Stimulated activated effector memory CD8-positive, alpha-beta T cell treated with anti-CD3 and anti-CD28 coated beads, Interleukin-12 subunit alpha, Interleukin-12 subunit beta, amount 100 ng/mL, for 72 hours (primary cell): ENCODE data around the gene MYO5B.

ENCODE experiments used
- ATAC-seq: fragments of 150-1000 bp; cut with Tn5 transposase; 2 replicates; pipeline ENCODE4 v1.10.0; 2021
- DNase-seq, 2 donors: peaks; one replicate each; pipeline ENCODE4 v3.0.0; 2021 to 2022; ENCODE audit warnings: low spot score in 2 of 2
- H3K27ac Mint-ChIP-seq: one replicate; pipeline ENCODE4 v1.8.0; 2022; ENCODE audit warnings: mild to moderate bottlenecking, mixed read lengths
- H3K36me3 Mint-ChIP-seq: one replicate; pipeline ENCODE4 v1.8.0; 2022; ENCODE audit warnings: mild to moderate bottlenecking, mixed read lengths
- H3K4me1 Mint-ChIP-seq: one replicate; pipeline ENCODE4 v1.8.0; 2022; ENCODE audit warnings: mixed read lengths
- H3K4me3 Mint-ChIP-seq: one replicate; pipeline ENCODE4 v1.8.0; 2022; ENCODE audit warnings: mild to moderate bottlenecking, mixed read lengths
- H3K9me3 Mint-ChIP-seq: one replicate; pipeline ENCODE4 v1.8.0; 2022; ENCODE audit warnings: mixed read lengths

MYO5B gene

DNA sequence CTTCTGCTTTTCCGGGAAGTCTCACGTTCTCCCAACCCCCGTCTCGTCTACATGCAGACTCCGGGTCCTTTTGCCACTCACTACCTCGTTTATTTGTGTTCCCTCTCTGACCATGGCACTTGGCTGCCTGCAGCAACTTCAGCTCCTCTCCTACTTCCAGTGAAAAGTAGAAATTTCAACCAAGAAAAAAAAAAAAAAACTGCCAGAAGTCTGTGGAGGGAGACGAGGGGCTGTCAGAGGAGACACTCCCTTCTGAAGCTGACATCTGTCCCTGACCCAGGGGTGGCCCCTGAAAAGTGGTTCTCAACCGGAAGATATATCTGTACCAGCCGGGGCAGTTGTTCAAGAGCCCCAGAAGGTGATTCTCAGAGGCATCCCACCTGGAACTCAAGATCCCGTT lies 742 bp upstream of the MYO5B start:
- Mint-ChIP-seq H3K9me3 (no peaks in the 10 kb centered on the region), H3K36me3 (no peaks in the 10 kb centered on the region), H3K4me1 (peaks cover 11% of the 10 kb centered on the region), H3K4me3 (peak overlapping the region; percentile 49), H3K27ac (no peak overlapping the region)
- DNase-seq (no peak), ATAC-seq (no peak)

DNA sequence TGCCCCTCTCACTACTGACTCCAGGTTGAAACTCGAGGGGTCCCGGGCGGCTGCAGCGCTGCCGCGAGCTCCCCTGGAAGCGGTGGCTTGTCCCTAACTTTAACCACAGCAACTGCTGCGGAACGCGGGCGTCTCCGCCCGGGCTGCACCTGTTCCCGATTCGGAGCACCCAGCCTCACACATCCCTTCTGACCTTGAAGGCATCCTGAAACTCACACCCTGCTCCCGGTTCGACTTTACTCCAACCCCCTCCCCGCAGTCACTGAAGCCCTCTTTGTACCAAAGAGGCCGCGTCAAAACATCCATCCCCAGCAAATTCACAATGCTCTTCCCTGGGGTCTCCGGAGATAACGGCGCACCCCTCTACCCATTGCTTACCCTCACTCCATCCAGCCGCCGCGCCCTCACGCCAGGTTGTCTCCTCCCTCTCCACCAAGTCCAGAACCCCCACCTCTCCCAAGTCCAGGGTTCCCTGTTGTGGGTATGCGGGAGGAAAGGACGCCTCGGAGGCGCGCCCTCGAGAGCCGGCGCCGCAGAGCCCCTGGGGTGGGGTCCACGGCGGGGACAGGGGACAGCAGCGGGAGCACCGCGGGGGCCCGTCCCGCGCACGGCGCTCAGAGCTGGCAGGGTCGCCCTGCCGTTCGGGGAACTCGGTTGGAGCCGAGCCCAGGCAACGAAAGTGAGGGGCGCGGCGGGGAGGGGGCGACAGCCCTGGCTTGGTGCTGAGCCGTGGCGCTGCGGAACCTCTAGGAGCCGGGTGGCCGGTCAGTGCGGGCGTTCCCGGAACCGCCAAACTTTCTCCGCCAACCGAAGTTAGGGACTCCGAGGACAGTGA lies 934 bp downstream of the MYO5B start:
- H3K36me3 Mint-ChIP-seq = no peaks in the 10 kb centered on the region
- no peak for DNase-seq
- no peak for ATAC-seq
- H3K4me3 Mint-ChIP-seq = peak overlapping the region; percentile 18
- no peak overlapping the region for H3K27ac Mint-ChIP-seq
- peaks cover 17% of the 10 kb centered on the region for H3K4me1 Mint-ChIP-seq
- H3K9me3 Mint-ChIP-seq = no peaks in the 10 kb centered on the region

DNA sequence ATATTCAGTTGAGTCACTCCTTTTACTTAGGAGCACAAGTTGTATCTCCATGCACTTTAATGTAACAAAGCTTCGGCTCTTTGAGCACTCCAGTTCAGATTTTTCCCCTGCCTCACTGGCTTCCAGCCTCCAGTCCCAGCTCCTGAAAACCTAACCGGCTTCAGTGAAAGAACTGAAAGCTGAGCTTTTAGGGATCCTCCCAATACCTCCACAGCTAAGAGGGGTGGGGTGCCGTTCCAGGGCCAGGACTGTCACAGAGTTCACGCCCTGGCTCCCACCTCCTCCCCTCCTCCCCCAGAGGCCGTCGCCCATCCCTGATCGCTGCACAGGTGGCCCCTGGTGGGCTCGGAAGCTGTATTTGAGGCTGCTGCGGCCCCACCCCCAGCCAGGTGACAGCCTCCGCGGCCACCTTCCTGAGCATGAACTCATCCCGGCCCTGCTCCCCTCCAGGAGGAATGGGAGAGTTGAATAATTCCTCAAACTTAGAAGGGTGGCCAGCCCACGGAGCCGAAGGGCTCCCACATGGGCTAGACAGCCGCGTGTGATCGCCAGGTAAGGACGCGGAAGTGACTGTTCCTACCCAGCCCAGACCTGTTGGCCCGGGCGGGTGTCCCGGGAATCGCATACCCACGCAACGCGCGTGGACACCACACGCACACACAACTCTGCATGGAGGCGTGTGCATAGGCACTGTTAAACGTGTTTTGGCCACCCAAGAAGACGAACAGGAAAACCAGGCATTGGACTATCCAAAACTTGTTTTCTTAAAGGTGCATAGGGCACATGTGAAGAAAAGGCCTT lies 1.8 kb downstream of the MYO5B start:
- no peak for DNase-seq

DNA sequence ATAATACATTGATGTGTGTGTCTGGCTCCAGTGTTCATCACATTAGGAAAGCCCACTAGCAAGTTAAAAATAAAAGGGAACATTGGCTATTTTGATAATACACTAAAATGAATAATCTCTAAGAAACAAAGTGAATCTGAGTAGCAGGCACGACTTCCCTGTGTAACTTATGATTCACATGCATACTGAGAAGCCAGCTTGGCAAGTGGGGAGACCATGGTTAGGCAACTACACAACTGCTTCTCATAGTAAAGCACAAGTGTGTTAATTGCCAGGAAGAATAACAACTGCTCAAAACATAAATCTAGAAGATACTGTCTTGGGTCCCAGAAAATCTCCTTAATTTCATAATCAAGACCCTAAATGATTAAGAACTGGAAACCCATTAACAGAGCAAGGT lies 4.0 kb downstream of the MYO5B start:
- Mint-ChIP-seq H3K9me3 (no peaks in the 10 kb centered on the region), H3K4me1 (peaks cover 17% of the 10 kb centered on the region), H3K36me3 (no peaks in the 10 kb centered on the region), H3K4me3 (no peak overlapping the region), H3K27ac (no peak overlapping the region)
- no peak for ATAC-seq
- no peak for DNase-seq

More for the DNA sequence above, 1.8 kb downstream of the MYO5B start:
- Mint-ChIP-seq H3K36me3 (no peaks in the 10 kb centered on the region), H3K4me1 (peaks cover 17% of the 10 kb centered on the region), H3K4me3 (peak overlapping the region; percentile 18), H3K27ac (no peak overlapping the region), H3K9me3 (no peaks in the 10 kb centered on the region)
- no peak for ATAC-seq

DNA sequence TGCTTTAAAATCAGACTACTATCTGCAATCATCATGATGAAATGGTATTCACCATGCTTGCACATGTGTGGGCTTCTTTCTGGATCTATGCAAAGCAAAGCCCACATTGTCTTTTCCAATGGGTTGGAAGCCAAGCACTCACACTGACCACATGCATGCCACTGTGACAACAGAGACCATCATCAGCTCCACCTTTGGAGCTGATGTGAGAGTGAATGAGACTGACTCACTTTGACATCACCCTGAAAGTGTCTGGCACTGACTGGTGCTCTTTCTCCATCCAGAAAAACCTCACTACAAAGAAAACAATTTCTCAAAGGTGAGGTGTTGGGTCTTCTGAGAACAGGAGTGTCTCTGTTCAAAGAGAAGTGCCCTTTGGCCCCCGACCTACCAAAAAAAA lies 4.7 kb downstream of the MYO5B start:
- peak; percentile 71 for ATAC-seq
- H3K27ac Mint-ChIP-seq = no peak overlapping the region
- H3K36me3 Mint-ChIP-seq = no peaks in the 10 kb centered on the region
- H3K4me3 Mint-ChIP-seq = no peak overlapping the region
- peaks cover 17% of the 10 kb centered on the region for H3K4me1 Mint-ChIP-seq
- DNase-seq = no peak
- no peaks in the 10 kb centered on the region for H3K9me3 Mint-ChIP-seq

DNA sequence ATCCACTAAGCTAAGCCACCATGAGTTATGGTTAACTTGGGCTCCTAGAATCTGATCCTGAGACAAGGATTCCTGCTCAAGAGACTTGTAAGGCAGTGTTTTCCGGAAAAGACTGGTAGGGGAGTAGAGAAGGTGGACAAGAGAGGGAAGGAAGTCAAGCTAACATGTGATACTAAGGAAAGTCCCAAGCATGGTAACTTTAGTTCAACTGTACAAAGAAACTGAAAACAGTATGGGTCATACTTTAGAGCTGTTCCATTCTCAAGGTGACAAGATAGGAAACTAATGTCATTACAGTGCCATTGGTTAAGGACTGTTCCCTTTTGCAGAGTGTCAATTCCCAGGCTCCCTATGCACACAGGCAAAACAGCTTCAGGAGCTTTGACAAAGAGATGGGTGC lies 5.8 kb downstream of the MYO5B start:
- Mint-ChIP-seq H3K4me1 (peaks cover 16% of the 10 kb centered on the region), H3K9me3 (no peaks in the 10 kb centered on the region), H3K27ac (no peak overlapping the region), H3K36me3 (no peaks in the 10 kb centered on the region), H3K4me3 (no peak overlapping the region)
- DNase-seq = no peak
- ATAC-seq = peak; percentile 37

DNA sequence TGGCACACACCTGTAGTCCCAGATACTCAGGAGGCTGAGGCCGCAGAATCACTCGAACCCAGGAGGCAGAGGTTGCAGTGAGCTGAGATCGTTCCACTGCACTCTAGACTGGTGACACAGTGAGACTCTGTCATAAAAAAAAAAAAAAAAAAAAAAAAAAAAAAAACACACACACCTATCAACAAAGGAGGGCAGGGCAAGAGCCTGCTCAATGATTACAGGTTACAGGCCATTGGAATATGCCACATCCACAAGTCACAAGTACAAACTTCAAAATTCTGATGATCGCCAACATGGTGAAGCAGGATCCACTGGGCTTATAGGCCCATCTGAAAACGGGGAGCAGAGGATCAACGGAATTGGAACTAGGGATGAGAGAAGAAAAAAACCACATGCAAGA lies 6.3 kb downstream of the MYO5B start:
- Mint-ChIP-seq H3K36me3 (no peaks in the 10 kb centered on the region), H3K4me1 (peaks cover 11% of the 10 kb centered on the region), H3K27ac (no peak overlapping the region), H3K9me3 (no peaks in the 10 kb centered on the region), H3K4me3 (no peak overlapping the region)
- DNase-seq (no peak), ATAC-seq (no peak)

DNA sequence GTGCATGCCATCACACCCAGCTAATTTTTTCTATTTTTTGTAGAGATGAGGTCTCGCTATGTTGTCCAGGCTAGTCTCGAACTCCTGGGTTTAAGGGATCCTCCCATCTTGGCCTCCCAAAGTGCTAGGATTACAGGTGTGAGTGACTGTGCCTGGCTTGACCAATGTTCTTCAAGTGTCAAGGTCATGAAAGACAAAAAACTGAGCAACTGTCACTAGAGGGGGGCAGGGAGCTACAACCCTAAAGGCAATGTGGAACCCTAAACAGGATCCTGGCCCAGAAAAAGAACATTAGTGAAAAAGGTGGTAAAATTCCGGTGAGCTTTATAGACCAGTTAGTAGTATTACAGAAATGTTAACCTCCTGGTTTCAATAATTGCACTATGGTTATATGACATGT lies 7.3 kb downstream of the MYO5B start:
- Mint-ChIP-seq H3K9me3 (no peaks in the 10 kb centered on the region), H3K27ac (no peak overlapping the region), H3K36me3 (no peaks in the 10 kb centered on the region), H3K4me1 (peaks cover 6% of the 10 kb centered on the region), H3K4me3 (no peak overlapping the region)
- ATAC-seq = no peak
- no peak for DNase-seq

DNA sequence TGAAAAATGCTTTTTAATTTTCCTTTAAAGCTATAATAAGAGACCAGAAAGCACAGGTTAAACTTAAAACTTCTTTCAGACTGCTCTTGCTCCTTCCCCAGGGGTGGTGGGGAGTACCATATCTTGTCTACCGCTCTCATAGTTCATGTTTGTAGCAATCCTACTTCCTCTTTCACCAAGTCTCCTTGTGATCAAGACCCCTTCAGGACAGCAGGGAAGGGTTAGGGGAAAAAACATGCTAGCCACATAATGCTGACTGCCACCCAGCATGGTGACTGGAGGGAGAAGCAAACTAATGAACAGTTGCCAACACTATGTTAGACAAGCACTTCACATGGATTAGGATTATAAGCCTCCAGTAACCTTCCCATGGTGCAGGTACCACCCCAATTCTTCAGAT lies 8.6 kb downstream of the MYO5B start:
- Mint-ChIP-seq H3K27ac (no peak overlapping the region), H3K4me1 (peaks cover 6% of the 10 kb centered on the region), H3K9me3 (no peaks in the 10 kb centered on the region), H3K4me3 (no peak overlapping the region), H3K36me3 (no peaks in the 10 kb centered on the region)
- DNase-seq (no peak), ATAC-seq (no peak)

DNA sequence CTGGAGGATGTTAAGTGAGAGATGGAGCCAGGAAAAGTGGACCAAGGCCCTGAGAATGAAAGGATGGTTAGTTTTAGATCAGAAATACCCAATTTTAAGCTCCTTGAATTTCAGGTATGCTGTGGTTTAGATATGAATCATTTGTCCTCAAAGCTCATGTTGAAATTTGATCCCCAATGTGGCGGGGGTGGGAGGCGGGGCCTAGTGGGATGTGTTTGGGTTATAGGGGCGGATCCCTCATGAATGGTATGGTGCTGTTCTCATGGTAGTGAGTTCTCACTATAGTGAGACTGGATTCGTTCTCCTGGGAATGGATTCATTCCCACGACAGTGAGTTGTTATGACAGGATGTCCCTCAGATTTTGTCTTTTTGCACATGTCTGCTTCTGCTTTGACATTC lies 11.4 kb downstream of the MYO5B start:
- H3K36me3 Mint-ChIP-seq = no peaks in the 10 kb centered on the region
- DNase-seq (no peak), ATAC-seq (no peak)
- H3K4me1 Mint-ChIP-seq = no peaks in the 10 kb centered on the region
- no peak overlapping the region for H3K4me3 Mint-ChIP-seq
- H3K9me3 Mint-ChIP-seq = no peaks in the 10 kb centered on the region
- no peak overlapping the region for H3K27ac Mint-ChIP-seq

DNA sequence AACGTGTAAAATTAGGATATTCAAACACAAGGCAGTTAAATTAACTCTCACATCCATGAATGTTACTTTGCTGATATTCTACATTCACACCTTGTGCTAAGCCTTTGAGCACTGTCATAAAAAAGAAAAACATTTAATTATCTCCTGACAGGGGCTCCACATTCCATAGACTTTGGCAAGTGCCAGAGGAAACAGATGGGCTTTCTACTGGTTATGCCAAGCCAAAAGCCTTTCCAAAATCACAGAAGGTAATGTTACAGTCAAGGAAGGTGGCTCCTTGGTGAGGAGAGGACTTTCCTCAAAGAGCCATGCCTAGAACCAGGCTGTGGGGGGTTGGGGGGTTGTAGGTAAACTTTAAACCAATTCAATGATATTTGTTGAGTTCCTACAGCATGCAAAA lies 12.4 kb downstream of the MYO5B start:
- no peak overlapping the region for H3K27ac Mint-ChIP-seq

DNA sequence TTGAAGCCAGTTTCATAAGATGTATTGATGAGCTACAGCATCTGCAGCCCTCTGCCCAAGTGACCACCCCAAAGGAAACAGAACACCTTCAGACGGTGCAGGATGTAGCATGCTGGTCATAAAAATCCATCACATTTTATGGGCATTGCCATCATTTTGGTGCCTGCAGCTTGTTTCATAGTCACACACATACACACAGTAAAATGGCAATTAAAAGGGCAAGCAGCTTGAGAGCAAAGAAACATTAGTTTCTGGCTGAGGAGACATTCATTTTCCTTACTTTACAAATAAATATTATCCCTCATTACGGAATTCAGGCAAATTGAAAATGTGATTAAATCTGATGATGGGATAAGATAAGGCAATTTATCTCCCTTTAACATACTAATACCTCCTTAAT lies 13.4 kb downstream of the MYO5B start:
- H3K27ac Mint-ChIP-seq = no peak overlapping the region
- ATAC-seq (no peak), DNase-seq (no peak)
- no peak overlapping the region for H3K4me3 Mint-ChIP-seq
- H3K9me3 Mint-ChIP-seq = no peaks in the 10 kb centered on the region
- no peaks in the 10 kb centered on the region for H3K36me3 Mint-ChIP-seq
- no peaks in the 10 kb centered on the region for H3K4me1 Mint-ChIP-seq

More for the DNA sequence above, 12.4 kb downstream of the MYO5B start:
- Mint-ChIP-seq H3K4me3 (no peak overlapping the region), H3K4me1 (no peaks in the 10 kb centered on the region), H3K9me3 (no peaks in the 10 kb centered on the region), H3K36me3 (no peaks in the 10 kb centered on the region)
- DNase-seq = no peak
- no peak for ATAC-seq

DNA sequence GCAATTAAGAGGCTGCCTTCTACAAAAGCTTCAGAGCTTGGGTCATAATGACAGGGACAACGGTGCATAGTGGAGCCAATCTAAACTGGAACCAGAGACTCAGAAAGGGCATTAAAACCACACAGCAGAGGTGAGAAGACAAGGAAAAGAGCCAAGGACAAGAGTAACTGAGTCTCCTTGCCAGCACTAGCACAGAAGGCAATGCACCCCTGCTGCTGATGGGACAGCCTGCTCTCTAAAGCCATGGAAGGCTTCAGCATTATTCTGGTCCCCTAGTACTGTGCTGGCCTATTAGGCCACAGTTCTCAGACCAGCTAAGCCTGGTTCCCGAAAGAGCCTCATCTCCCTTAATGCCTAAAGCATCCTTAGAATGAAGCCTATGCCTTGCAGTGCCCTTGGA lies 15.5 kb downstream of the MYO5B start:
- H3K36me3 Mint-ChIP-seq = no peaks in the 10 kb centered on the region
- no peaks in the 10 kb centered on the region for H3K4me1 Mint-ChIP-seq
- H3K4me3 Mint-ChIP-seq = no peak overlapping the region
- ATAC-seq (peak; percentile 38), DNase-seq (no peak)
- H3K27ac Mint-ChIP-seq = no peak overlapping the region
- no peaks in the 10 kb centered on the region for H3K9me3 Mint-ChIP-seq

DNA sequence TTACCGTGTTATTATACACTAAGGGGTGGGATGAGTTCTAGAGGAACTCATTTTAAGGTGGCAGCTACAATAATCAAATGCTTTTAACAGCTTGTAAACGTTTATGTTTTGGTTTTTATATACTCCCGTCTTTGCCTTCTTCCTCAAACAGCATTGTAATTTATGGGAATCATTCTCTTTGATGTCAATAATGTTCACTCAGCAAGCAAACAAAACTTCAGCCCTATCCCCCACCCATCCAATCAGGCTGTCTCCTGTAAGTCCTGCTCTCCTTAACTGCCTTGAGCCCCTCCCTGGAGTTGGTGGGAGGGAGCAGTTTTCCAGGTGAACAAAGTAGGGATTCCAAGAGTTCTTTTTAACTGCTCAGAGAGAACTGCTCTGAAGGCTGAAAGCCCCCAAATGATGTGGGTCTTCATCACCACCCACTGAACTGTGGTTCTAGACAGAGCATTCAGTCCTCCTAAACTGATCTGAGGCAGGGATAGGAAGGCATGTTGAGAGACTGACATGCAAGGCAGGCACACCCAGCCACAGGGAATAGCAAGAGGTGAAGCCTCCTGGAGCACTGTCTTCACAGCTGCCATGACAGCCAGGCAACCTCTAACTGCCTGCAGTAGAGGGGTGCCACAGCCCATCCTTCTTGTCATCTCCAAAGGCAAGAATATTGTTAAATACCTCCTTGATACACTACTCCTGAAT lies 17.5 kb downstream of the MYO5B start:
- Mint-ChIP-seq H3K4me1 (no peaks in the 10 kb centered on the region), H3K9me3 (no peaks in the 10 kb centered on the region), H3K36me3 (no peaks in the 10 kb centered on the region), H3K27ac (no peak overlapping the region), H3K4me3 (no peak overlapping the region)
- ATAC-seq (no peak), DNase-seq (no peak)

DNA sequence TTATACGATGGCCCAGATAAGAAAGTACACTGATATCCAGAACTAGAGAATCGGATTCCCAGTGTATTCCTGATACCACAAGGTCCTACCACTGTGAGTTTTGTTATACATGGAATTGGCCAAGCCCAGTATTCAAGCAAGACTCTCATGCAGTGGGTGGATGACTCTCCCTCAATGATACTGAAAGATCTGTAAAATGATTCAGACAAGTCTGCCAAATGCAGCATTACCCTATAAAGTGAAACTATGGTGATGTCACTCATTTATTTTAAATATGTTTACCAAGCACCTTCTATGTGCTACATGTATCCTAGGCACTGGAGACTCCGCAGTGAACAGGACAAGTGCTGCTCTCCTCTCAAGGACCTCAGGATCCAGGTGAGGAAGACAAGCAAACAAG lies 22.6 kb downstream of the MYO5B start:
- Mint-ChIP-seq H3K36me3 (no peaks in the 10 kb centered on the region), H3K4me1 (no peaks in the 10 kb centered on the region), H3K9me3 (no peaks in the 10 kb centered on the region), H3K4me3 (no peak overlapping the region), H3K27ac (no peak overlapping the region)
- no peak for DNase-seq
- peak; percentile 50 for ATAC-seq
